Measurements from ENCODE around the gene MMRN1. TPM values are rescaled to one million over a fixed set of nuclear protein-coding genes. Genes with fewer than 3 reads are reported as not detected.
A peak's percentile ranks its signal among the peaks of the same experiment; 100 is the strongest.

MMRN1 gene
- total RNA-seq, 1 donor from 2014 or later, result 2.4 TPM

- Histone ChIP-seq H3K9me3 (replicated peaks) (no peaks in the 10 kb centered on the region), H3K4me1 (no peaks in the 10 kb centered on the region), H3K27ac (replicated peaks) (no peak overlapping the region), H3K36me3 (no peaks in the 10 kb centered on the region), H3K4me3 (no peak overlapping the region), H3K27me3 (ENCODE audit: low read depth) (peaks cover 9% of the 10 kb centered on the region)
- intact Hi-C loops (cut with micrococcal nuclease), result no loop called here
- DNase-seq, result no peak
- peak; percentile 44 for TF ChIP-seq CTCF (IDR thresholded peaks at IDR 0.05; ENCODE audit: borderline replicate concordance)
Measured at GRCh38 chr4:89949782-89950387, 55.2 kb downstream of the MMRN1 start.

- no peak for TF ChIP-seq CTCF (IDR thresholded peaks at IDR 0.05; ENCODE audit: borderline replicate concordance)
- Histone ChIP-seq H3K4me1 (no peaks in the 10 kb centered on the region), H3K36me3 (no peaks in the 10 kb centered on the region), H3K27ac (replicated peaks) (no peak overlapping the region), H3K4me3 (no peak overlapping the region), H3K9me3 (replicated peaks) (no peaks in the 10 kb centered on the region), H3K27me3 (ENCODE audit: low read depth) (peaks cover 9% of the 10 kb centered on the region)
- intact Hi-C loops (cut with micrococcal nuclease), result no loop called here
- no peak for DNase-seq
Measured at GRCh38 chr4:89952458-89952857, 57.8 kb downstream of the MMRN1 start.

- H3K4me1 ChIP-seq, result no peaks in the 10 kb centered on the region
- intact Hi-C loops (cut with micrococcal nuclease), result no loop called here
- no peaks in the 10 kb centered on the region for H3K36me3 ChIP-seq
- no peak for TF ChIP-seq CTCF (IDR thresholded peaks at IDR 0.05; ENCODE audit: borderline replicate concordance)
- no peak for DNase-seq
- H3K9me3 ChIP-seq (replicated peaks), result no peaks in the 10 kb centered on the region
- H3K27ac ChIP-seq (replicated peaks), result no peak overlapping the region
- H3K27me3 ChIP-seq (ENCODE audit: low read depth), result peaks cover 9% of the 10 kb centered on the region
- H3K4me3 ChIP-seq, result no peak overlapping the region
Measured at GRCh38 chr4:89954906-89955695, 60.4 kb downstream of the MMRN1 start.

GRCh38 chr4:89957046-89957926 is 62.6 kb downstream of the MMRN1 start:
- H3K27ac ChIP-seq (replicated peaks), result no peak overlapping the region
- intact Hi-C loops (cut with micrococcal nuclease), result no loop called here
- TF ChIP-seq CTCF (IDR thresholded peaks at IDR 0.05; ENCODE audit: borderline replicate concordance), result no peak
- H3K27me3 ChIP-seq (ENCODE audit: low read depth), result peaks cover 2% of the 10 kb centered on the region
- no peaks in the 10 kb centered on the region for H3K36me3 ChIP-seq
- DNase-seq, result no peak
- H3K9me3 ChIP-seq (replicated peaks), result no peaks in the 10 kb centered on the region
- no peaks in the 10 kb centered on the region for H3K4me1 ChIP-seq
- H3K4me3 ChIP-seq, result no peak overlapping the region

GRCh38 chr4:89981789-89982334 is 87.2 kb downstream of the MMRN1 start:
- H3K9me3 ChIP-seq (replicated peaks), result no peaks in the 10 kb centered on the region
- H3K36me3 ChIP-seq, result no peaks in the 10 kb centered on the region
- no peak overlapping the region for H3K4me3 ChIP-seq
- no peak for TF ChIP-seq CTCF (IDR thresholded peaks at IDR 0.05; ENCODE audit: borderline replicate concordance)
- no peaks in the 10 kb centered on the region for H3K27me3 ChIP-seq (ENCODE audit: low read depth)
- H3K4me1 ChIP-seq, result no peaks in the 10 kb centered on the region
- no peak overlapping the region for H3K27ac ChIP-seq (replicated peaks)
- intact Hi-C loops (cut with micrococcal nuclease), result no loop called here
- DNase-seq, result no peak
